SKM-1 treated with dmso at 0.1 percent for 144 hours (cell line): ENCODE measurements around the gene ZSWIM3.

Experiments
- DNase-seq: peaks from one replicate; lab custom pipeline; 2025; ENCODE audit not compliant: unreplicated experiment; lab: John Stamatoyannopoulos, UW

The ZSWIM3 gene

DNA sequence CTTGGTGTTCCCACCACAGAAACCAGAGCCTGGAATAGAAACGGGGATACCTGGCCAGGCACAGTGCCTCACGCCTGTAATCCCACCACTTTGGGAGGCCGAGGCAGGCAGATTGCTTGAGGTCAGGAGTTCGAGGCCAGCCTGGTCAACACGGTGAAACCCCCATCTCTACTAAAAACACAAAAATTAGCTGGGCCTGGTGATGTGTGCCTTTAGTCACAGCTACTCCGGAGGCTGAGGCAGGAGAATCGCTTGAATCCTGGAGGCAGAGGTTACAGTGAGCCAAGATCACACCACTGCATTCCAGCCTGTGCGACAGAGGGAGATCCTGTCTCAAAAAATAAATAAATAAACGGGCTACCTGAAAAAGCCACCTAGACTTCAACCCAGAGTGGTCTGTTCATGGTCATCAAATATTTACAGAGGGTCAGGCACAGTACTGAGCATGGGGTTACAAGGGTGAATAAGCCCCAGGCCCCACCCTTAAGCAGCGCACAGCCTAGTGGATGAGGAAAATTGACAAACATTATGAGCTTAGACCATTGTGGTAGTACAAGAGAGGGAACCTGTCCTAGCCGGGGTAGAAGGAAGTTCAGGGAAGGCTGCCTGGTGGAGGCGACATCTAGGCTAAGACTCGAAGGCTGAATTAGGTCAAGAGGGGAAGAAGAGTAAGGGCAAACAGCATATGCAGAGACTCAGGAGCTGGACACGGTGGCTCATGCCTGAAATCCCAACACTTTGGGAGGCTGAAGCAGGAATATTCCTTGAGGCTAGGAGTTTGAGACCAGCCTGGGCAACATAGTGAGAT is 69.9 kb downstream of the ZSWIM3 start:
- DNase-seq: no peak
